ENCODE results near the gene LAX1. TPM values are rescaled to one million over a fixed set of nuclear protein-coding genes. Genes with fewer than 3 reads are reported as not detected.

LAX1 gene
- total RNA-seq, 1 experiment from 2014 or later: not detected

DNA sequence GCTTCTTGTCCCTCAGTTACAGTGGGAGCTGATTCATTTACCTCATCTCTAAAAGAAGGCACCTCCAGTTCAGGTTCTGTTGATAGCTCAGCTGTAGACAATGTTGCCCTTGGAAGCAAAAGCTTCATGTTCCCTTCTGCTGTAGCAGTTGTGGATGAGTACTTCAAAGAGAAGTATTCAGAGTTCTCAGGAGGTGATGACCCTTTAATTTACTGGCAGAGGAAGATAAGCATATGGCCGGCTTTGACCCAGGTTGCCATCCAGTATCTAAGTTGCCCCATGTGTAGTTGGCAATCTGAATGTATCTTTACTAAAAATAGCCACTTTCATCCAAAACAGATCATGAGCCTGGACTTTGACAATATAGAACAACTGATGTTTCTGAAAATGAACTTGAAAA is 35.0 kb downstream of the LAX1 start:
- Mint-ChIP-seq H3K36me3 (peaks cover 58% of the 10 kb centered on the region), H3K27ac (no peak overlapping the region), H3K4me1 (peaks cover 41% of the 10 kb centered on the region), H3K4me3 (no peak overlapping the region), H3K9me3 (peaks cover 26% of the 10 kb centered on the region), H3K27me3 (ENCODE audit: low read depth) (no peaks in the 10 kb centered on the region; the same call in 1 of the 2 replicates)
- ATAC-seq (no peak), DNase-seq (ENCODE audit: low spot score) (no peak)
- TF ChIP-seq FOXP1 (CRISPR knock-in tag; IDR thresholded peaks at IDR 0.05; ENCODE audit: borderline replicate concordance): no peak
- TF ChIP-seq, protein P1, sequence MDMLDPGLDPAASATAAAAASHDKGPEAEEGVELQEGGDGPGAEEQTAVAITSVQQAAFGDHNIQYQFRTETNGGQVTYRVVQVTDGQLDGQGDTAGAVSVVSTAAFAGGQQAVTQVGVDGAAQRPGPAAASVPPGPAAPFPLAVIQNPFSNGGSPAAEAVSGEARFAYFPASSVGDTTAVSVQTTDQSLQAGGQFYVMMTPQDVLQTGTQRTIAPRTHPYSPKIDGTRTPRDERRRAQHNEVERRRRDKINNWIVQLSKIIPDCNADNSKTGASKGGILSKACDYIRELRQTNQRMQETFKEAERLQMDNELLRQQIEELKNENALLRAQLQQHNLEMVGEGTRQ (CRISPR knock-in tag; IDR thresholded peaks at IDR 0.05): no peak
- TF ChIP-seq, protein P2, sequence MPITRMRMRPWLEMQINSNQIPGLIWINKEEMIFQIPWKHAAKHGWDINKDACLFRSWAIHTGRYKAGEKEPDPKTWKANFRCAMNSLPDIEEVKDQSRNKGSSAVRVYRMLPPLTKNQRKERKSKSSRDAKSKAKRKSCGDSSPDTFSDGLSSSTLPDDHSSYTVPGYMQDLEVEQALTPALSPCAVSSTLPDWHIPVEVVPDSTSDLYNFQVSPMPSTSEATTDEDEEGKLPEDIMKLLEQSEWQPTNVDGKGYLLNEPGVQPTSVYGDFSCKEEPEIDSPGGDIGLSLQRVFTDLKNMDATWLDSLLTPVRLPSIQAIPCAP (CRISPR knock-in tag; IDR thresholded peaks at IDR 0.05): no peak
- TF ChIP-seq, protein P3, sequence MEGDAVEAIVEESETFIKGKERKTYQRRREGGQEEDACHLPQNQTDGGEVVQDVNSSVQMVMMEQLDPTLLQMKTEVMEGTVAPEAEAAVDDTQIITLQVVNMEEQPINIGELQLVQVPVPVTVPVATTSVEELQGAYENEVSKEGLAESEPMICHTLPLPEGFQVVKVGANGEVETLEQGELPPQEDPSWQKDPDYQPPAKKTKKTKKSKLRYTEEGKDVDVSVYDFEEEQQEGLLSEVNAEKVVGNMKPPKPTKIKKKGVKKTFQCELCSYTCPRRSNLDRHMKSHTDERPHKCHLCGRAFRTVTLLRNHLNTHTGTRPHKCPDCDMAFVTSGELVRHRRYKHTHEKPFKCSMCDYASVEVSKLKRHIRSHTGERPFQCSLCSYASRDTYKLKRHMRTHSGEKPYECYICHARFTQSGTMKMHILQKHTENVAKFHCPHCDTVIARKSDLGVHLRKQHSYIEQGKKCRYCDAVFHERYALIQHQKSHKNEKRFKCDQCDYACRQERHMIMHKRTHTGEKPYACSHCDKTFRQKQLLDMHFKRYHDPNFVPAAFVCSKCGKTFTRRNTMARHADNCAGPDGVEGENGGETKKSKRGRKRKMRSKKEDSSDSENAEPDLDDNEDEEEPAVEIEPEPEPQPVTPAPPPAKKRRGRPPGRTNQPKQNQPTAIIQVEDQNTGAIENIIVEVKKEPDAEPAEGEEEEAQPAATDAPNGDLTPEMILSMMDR (IDR thresholded peaks at IDR 0.05): no peak
- TF ChIP-seq, protein P4, sequence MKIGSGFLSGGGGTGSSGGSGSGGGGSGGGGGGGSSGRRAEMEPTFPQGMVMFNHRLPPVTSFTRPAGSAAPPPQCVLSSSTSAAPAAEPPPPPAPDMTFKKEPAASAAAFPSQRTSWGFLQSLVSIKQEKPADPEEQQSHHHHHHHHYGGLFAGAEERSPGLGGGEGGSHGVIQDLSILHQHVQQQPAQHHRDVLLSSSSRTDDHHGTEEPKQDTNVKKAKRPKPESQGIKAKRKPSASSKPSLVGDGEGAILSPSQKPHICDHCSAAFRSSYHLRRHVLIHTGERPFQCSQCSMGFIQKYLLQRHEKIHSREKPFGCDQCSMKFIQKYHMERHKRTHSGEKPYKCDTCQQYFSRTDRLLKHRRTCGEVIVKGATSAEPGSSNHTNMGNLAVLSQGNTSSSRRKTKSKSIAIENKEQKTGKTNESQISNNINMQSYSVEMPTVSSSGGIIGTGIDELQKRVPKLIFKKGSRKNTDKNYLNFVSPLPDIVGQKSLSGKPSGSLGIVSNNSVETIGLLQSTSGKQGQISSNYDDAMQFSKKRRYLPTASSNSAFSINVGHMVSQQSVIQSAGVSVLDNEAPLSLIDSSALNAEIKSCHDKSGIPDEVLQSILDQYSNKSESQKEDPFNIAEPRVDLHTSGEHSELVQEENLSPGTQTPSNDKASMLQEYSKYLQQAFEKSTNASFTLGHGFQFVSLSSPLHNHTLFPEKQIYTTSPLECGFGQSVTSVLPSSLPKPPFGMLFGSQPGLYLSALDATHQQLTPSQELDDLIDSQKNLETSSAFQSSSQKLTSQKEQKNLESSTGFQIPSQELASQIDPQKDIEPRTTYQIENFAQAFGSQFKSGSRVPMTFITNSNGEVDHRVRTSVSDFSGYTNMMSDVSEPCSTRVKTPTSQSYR (CRISPR knock-in tag; IDR thresholded peaks at IDR 0.05): no peak
- no peak for TF ChIP-seq PRRX2 (CRISPR knock-in tag; IDR thresholded peaks at IDR 0.05)
- TF ChIP-seq FOXK1 (CRISPR knock-in tag; IDR thresholded peaks at IDR 0.05): no peak
- TF ChIP-seq, protein P5, sequence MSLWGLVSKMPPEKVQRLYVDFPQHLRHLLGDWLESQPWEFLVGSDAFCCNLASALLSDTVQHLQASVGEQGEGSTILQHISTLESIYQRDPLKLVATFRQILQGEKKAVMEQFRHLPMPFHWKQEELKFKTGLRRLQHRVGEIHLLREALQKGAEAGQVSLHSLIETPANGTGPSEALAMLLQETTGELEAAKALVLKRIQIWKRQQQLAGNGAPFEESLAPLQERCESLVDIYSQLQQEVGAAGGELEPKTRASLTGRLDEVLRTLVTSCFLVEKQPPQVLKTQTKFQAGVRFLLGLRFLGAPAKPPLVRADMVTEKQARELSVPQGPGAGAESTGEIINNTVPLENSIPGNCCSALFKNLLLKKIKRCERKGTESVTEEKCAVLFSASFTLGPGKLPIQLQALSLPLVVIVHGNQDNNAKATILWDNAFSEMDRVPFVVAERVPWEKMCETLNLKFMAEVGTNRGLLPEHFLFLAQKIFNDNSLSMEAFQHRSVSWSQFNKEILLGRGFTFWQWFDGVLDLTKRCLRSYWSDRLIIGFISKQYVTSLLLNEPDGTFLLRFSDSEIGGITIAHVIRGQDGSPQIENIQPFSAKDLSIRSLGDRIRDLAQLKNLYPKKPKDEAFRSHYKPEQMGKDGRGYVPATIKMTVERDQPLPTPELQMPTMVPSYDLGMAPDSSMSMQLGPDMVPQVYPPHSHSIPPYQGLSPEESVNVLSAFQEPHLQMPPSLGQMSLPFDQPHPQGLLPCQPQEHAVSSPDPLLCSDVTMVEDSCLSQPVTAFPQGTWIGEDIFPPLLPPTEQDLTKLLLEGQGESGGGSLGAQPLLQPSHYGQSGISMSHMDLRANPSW (CRISPR knock-in tag; conservative IDR thresholded peaks at IDR 0.05; ENCODE audit: low read depth): no peak
- TF ChIP-seq TEAD4 (CRISPR knock-in tag; IDR thresholded peaks at IDR 0.05): no peak
- TF ChIP-seq CREM (CRISPR knock-in tag; IDR thresholded peaks at IDR 0.05): no peak
- TF ChIP-seq ZNF396 (CRISPR knock-in tag; IDR thresholded peaks at IDR 0.05; ENCODE audit: borderline replicate concordance): no peak
- TF ChIP-seq, protein P6, sequence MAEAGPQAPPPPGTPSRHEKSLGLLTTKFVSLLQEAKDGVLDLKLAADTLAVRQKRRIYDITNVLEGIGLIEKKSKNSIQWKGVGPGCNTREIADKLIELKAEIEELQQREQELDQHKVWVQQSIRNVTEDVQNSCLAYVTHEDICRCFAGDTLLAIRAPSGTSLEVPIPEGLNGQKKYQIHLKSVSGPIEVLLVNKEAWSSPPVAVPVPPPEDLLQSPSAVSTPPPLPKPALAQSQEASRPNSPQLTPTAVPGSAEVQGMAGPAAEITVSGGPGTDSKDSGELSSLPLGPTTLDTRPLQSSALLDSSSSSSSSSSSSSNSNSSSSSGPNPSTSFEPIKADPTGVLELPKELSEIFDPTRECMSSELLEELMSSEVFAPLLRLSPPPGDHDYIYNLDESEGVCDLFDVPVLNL (CRISPR knock-in tag; IDR thresholded peaks at IDR 0.05; ENCODE audit: borderline replicate concordance, low read depth): no peak
- TF ChIP-seq, protein P7, sequence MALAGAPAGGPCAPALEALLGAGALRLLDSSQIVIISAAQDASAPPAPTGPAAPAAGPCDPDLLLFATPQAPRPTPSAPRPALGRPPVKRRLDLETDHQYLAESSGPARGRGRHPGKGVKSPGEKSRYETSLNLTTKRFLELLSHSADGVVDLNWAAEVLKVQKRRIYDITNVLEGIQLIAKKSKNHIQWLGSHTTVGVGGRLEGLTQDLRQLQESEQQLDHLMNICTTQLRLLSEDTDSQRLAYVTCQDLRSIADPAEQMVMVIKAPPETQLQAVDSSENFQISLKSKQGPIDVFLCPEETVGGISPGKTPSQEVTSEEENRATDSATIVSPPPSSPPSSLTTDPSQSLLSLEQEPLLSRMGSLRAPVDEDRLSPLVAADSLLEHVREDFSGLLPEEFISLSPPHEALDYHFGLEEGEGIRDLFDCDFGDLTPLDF (CRISPR knock-in tag; IDR thresholded peaks at IDR 0.05): no peak
- TF ChIP-seq RELA (CRISPR knock-in tag; IDR thresholded peaks at IDR 0.05; ENCODE audit: borderline replicate concordance): no peak
- no peak for TF ChIP-seq NFYB (CRISPR knock-in tag; conservative IDR thresholded peaks at IDR 0.05; ENCODE audit: low read depth)
- TF ChIP-seq, protein P8, sequence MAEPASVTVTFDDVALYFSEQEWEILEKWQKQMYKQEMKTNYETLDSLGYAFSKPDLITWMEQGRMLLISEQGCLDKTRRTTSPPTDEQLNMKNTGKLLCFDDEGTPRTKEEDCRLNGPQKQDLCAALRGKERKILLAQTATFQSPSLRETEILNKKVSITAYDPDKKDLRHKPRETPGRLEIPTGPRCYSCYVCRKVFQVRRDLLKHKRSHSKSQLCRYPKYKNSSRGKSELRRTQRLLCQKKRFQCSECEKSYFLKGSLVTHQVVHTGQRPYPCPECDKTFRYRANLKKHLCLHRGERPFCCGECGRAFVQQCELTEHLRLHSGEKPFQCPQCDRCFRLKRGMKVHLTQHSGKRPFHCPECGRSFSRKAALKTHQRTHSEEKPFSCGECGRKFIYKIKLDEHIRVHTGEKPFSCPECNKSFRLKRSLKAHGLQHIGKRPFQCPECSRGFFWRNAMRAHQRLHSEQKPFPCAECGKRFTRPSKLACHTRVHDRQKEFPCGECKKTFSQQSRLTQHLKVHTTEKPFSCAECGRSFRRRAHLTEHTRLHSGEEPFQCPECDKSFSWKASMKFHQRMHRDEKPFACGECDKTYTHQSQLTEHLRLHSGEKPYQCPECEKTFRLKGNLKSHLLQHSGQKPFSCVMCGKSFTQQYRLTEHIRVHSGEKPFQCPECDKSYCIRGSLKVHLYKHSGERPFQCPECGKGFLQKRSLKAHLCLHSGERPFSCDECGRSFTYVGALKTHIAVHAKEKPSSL (CRISPR knock-in tag; conservative IDR thresholded peaks at IDR 0.05): no peak
- TF ChIP-seq SMAD4 (CRISPR knock-in tag; IDR thresholded peaks at IDR 0.05): no peak
- ChIA-PET POLR2A (no interaction called here), CTCF (no interaction called here)
